Measurements from ENCODE around the gene SUN5.

Gene SUN5

GRCh38 chr20:33026779-33027759, 22.8 kb upstream of the SUN5 start:
- DNase-seq (ENCODE audit: low read depth) = no peak

- DNase-seq (ENCODE audit: low read depth) = no peak
Measured at GRCh38 chr20:33026072-33026778, 22.0 kb upstream of the SUN5 start.

GRCh38 chr20:33025318-33025876, 21.2 kb upstream of the SUN5 start:
- DNase-seq (ENCODE audit: low read depth) = no peak

- no peak for DNase-seq (ENCODE audit: low read depth)
Measured at GRCh38 chr20:33024609-33025317, 20.5 kb upstream of the SUN5 start.

GRCh38 chr20:33024243-33024560, 20.0 kb upstream of the SUN5 start:
- no peak for DNase-seq (ENCODE audit: low read depth)

- DNase-seq (ENCODE audit: low read depth) = no peak
Measured at GRCh38 chr20:33023439-33024242, 19.4 kb upstream of the SUN5 start.

- DNase-seq (ENCODE audit: low read depth) = no peak
Measured at GRCh38 chr20:33022694-33023438, 18.6 kb upstream of the SUN5 start.

- no peak for DNase-seq (ENCODE audit: low read depth)
Measured at GRCh38 chr20:33022289-33022688, 18.1 kb upstream of the SUN5 start.

GRCh38 chr20:33021879-33022278, 17.6 kb upstream of the SUN5 start:
- no peak for DNase-seq (ENCODE audit: low read depth)

GRCh38 chr20:33020278-33021161, 16.3 kb upstream of the SUN5 start:
- DNase-seq (ENCODE audit: low read depth) = no peak

GRCh38 chr20:33019465-33020277, 15.4 kb upstream of the SUN5 start:
- no peak for DNase-seq (ENCODE audit: low read depth)

- no peak for DNase-seq (ENCODE audit: low read depth)
Measured at GRCh38 chr20:33018169-33018931, 14.1 kb upstream of the SUN5 start.

GRCh38 chr20:33017542-33017941, 13.3 kb upstream of the SUN5 start:
- DNase-seq (ENCODE audit: low read depth) = no peak

GRCh38 chr20:33016581-33017109, 12.4 kb upstream of the SUN5 start:
- DNase-seq (ENCODE audit: low read depth) = no peak

GRCh38 chr20:33015700-33016580, 11.7 kb upstream of the SUN5 start:
- DNase-seq (ENCODE audit: low read depth) = no peak

- no peak for DNase-seq (ENCODE audit: low read depth)
Measured at GRCh38 chr20:33015114-33015484, 10.9 kb upstream of the SUN5 start.
